Psoas muscle (tissue), 8 donors: ENCODE results near the gene DNAJC8. TPM values are rescaled to one million over a fixed set of nuclear protein-coding genes. Genes with fewer than 3 reads are reported as not detected.

Source experiments
- ATAC-seq, 4 donors: fragments of 200-7000 bp; cut with Tn5 transposase; one replicate each; pipeline ENCODE4 v1.9.1; 2020; ENCODE audit warnings: moderate library complexity in 3 of 4, mild to moderate bottlenecking in 2 of 4
- DNase-seq, 2 donors: peaks; one replicate each; pipeline ENCODE4 v3.0.0-alpha.2; 2020
- H3K27ac ChIP-seq: fragments of 200-600 bp; one replicate; pipeline ENCODE4 v1.8.0; 2022
- H3K27me3 ChIP-seq, 3 donors: fragments of 200-600 bp in 1 of 3; one replicate each; pipeline versions ENCODE4 v1.6.1 to v1.8.0; 2013 to 2022; ENCODE audit warnings: low read length in 2 of 3, mild to moderate bottlenecking in 2 of 3, moderate library complexity in 1 of 3; ENCODE audit not compliant: insufficient read depth in 3 of 3
- H3K36me3 ChIP-seq, 2 donors: fragments of 200-600 bp in 1 of 2; one replicate each; pipeline versions ENCODE4 v1.6.1 to v1.8.0; 2013 to 2022; ENCODE audit warnings: low read depth in 1 of 2, mild to moderate bottlenecking in 1 of 2, moderate library complexity in 1 of 2; ENCODE audit not compliant: insufficient read depth in 1 of 2
- H3K4me1 ChIP-seq: fragments of 200-600 bp; one replicate; pipeline ENCODE4 v1.8.0; 2022
- H3K4me3 ChIP-seq: fragments of 200-600 bp; one replicate; pipeline ENCODE4 v1.8.0; 2022; ENCODE audit warnings: mild to moderate bottlenecking
- H3K9me3 ChIP-seq: fragments of 200-600 bp; one replicate; pipeline ENCODE4 v1.8.0; 2022
- WGBS, 3 donors: extraction: QIAGEN DNeasy Blood & Tissue Kit; methylation state at CpG; one replicate each; pipeline versions ENCODE4 v1.1.6 to v1.1.7; 2013; 5-methylcytosine and 5-hydroxymethylcytosine counted together
- intact Hi-C, 2 donors: fragments of 100-400 bp; cut with DNase I; formaldehyde crosslinking; loops; one replicate each; pipeline versions ENCODE4 v1.11.0 to v1.14.2; 2022
- polyA plus RNA-seq, 3 donors: library from polyadenylated mRNA; stranded (reverse); fragments of 200-250 nt; gene quantifications; one replicate each; pipeline ENCODE4 v1.2.3, GENCODE V29; 2013
- total RNA-seq, 4 donors: library from RNA; stranded (reverse); fragmentation: NEBNext Ultra II Directional in 2 of 4; extraction: Animal tissue kit (Norgen Biotek cat#: 25700) in 2 of 4; gene quantifications; one replicate each; pipeline versions ENCODE4 v1.2.1 to v1.2.4, GENCODE V29; 2021 to 2023
- TF ChIP-seq, protein P1 (sequence below): fragments of 200-600 bp; IDR thresholded peaks from one replicate; pipeline ENCODE4 v1.8.0; 2022; ENCODE audit warnings: antibody characterized with exemption
- donor health status: healthy with polysubstance abuse.
- donor health status: DM: no; HTN: no; CAD: no; lungs with moderate emphysema.
- donor health status: Bipolar disorder and iron deficiency.
- donor health status: healthy.
- donor health status: DM: yes; HTN: yes; CAD: no.
- donor health status: DM: no; HTN: no; CAD: no.
- donor health status: DM: no; HTN: no; CAD: no.
- donor health status: DM: yes; HTN: yes; CAD: no.

Gene DNAJC8
- total and polyA plus RNA-seq, 7 donors, result 46.6 to 116 (median 64.0) TPM

GRCh38 chr1:28248273-28249012 lies 15.6 kb upstream of the DNAJC8 start:
- ATAC-seq (peak; percentile 38 to 69 (median 56)), DNase-seq (peak; percentile 80 to 85)
- intact Hi-C loops, result loop anchor here (5.0 kb wide), 3 partner anchors 79 to 259 kb away; partner anchors contain the start of genes MED18 (in 1 of the 2) and RCC1 (in 1 of the 2)
- Histone ChIP-seq H3K36me3 (no peaks in the 10 kb centered on the region), H3K4me1 (peaks cover 36% of the 10 kb centered on the region), H3K27me3 (no peaks in the 10 kb centered on the region), H3K9me3 (no peaks in the 10 kb centered on the region), H3K27ac (peak overlapping the region; percentile 88), H3K4me3 (peak overlapping the region; percentile 70)
- 1 to 3% (median 1%) methylated on average over 12 of the region's 12 CpGs for WGBS, 3 donors
- TF ChIP-seq, protein P1, sequence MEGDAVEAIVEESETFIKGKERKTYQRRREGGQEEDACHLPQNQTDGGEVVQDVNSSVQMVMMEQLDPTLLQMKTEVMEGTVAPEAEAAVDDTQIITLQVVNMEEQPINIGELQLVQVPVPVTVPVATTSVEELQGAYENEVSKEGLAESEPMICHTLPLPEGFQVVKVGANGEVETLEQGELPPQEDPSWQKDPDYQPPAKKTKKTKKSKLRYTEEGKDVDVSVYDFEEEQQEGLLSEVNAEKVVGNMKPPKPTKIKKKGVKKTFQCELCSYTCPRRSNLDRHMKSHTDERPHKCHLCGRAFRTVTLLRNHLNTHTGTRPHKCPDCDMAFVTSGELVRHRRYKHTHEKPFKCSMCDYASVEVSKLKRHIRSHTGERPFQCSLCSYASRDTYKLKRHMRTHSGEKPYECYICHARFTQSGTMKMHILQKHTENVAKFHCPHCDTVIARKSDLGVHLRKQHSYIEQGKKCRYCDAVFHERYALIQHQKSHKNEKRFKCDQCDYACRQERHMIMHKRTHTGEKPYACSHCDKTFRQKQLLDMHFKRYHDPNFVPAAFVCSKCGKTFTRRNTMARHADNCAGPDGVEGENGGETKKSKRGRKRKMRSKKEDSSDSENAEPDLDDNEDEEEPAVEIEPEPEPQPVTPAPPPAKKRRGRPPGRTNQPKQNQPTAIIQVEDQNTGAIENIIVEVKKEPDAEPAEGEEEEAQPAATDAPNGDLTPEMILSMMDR, result peak; percentile 96

GRCh38 chr1:28247612-28248272 lies 14.9 kb upstream of the DNAJC8 start:
- DNase-seq, result no peak
- Histone ChIP-seq H3K9me3 (no peaks in the 10 kb centered on the region), H3K27ac (peak overlapping the region; percentile 88), H3K4me3 (peak overlapping the region; percentile 70), H3K36me3 (no peaks in the 10 kb centered on the region), H3K27me3 (no peaks in the 10 kb centered on the region), H3K4me1 (peaks cover 39% of the 10 kb centered on the region)
- 55 to 66% (median 65%) methylated on average over 11 of the region's 11 CpGs for WGBS, 3 donors
- intact Hi-C loops, result loop anchor here (5.0 kb wide), 3 partner anchors 80 to 260 kb away; partner anchors contain the start of genes MED18 (in 1 of the 2) and RCC1 (in 1 of the 2)
- TF ChIP-seq, protein P1, result no peak
- ATAC-seq, result no peak

DNA sequence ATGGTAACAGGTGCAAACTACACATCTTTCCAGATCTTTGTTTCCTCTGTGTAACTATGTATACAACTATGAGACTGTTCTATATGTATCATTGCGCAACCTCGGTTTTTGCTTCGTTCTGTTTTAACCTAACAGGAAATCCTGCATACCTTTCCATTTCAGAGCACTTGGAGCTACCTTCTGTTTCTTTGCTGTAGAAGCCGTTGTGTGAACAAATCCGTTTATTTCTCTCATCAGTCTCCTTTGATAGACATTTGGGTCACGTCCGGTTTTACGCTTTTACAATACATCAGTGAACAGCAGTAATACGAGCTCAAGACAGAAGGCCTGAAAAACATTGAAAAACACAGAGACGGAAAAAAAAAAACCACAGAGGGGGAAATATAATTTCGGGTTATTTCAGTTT lies 13.6 kb upstream of the DNAJC8 start:
- H3K4me1 ChIP-seq, result peaks cover 44% of the 10 kb centered on the region
- 33 to 63% (median 37%) methylated on average over 11 of the region's 11 CpGs for WGBS, 3 donors
- no peaks in the 10 kb centered on the region for H3K27me3 ChIP-seq
- peak overlapping the region; percentile 88 for H3K27ac ChIP-seq
- DNase-seq (no peak), ATAC-seq (no peak)
- no peaks in the 10 kb centered on the region for H3K9me3 ChIP-seq
- intact Hi-C loops, result loop anchor here (5.0 kb wide), 3 partner anchors 81 to 261 kb away; partner anchors contain the start of genes MED18 (in 1 of the 2) and RCC1 (in 1 of the 2)
- TF ChIP-seq, protein P1, result no peak
- peak overlapping the region; percentile 70 for H3K4me3 ChIP-seq
- no peaks in the 10 kb centered on the region for H3K36me3 ChIP-seq

GRCh38 chr1:28244549-28245251 lies 11.9 kb upstream of the DNAJC8 start:
- ATAC-seq, result peak; percentile 44 to 58 (median 55)
- Histone ChIP-seq H3K4me3 (peak overlapping the region; percentile 70), H3K27ac (peak overlapping the region; percentile 88), H3K4me1 (peaks cover 42% of the 10 kb centered on the region), H3K9me3 (no peaks in the 10 kb centered on the region), H3K36me3 (peaks cover 0 to 10% of the 10 kb centered on the region in 2 donors), H3K27me3 (no peaks in the 10 kb centered on the region)
- DNase-seq, result no peak
- TF ChIP-seq, protein P1, result no peak
- intact Hi-C loops, result loop anchor here (5.0 kb wide), 3 partner anchors 83 to 263 kb away; partner anchors contain the start of genes MED18 (in 1 of the 2) and RCC1 (in 1 of the 2)
- 48 to 62% (median 48%) methylated on average over 13 of the region's 13 CpGs for WGBS, 3 donors
